ENCODE results near the gene BHLHE23. TPM values are rescaled to one million over a fixed set of nuclear protein-coding genes. Genes with fewer than 3 reads are reported as not detected.

The BHLHE23 gene
- total RNA-seq, 3 donors from 2014 or later (not counting 1 experiment from before 2014, with no cell fraction given), result not detected

DNA sequence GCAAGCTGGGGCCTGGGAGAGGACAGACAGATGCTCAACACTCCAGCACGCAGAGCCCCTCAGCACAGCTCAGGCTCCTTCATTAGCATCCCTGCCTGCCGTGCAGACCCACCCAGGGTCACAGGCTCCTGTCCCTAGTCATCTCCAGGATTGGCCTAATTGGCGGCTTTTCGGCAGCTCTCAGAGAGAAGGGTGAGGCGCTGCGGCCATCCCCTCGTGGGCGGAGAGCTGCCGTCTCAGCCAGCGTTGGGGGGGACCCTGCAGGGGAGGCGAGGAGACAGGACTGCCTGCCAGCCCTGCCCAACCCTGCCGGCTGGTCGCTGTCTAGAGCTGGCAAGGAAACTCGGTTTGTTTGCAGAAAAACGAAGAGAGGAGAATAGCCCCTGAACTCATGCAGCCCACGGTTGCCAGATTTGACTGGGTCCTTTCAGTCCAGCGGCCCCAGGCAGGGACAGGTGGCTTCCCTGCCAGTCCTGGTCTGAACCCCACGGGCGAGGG lies 26.8 kb downstream of the BHLHE23 start:
- ATAC-seq (no peak), DNase-seq (no peak)
- Mint-ChIP-seq H3K27ac (no peak overlapping the region), H3K9me3 (no peaks in the 10 kb centered on the region), H3K27me3 (ENCODE audit: low read depth in 2 of 2) (peaks cover 26 to 48% of the 10 kb centered on the region in 2 donors), H3K4me3 (no peak overlapping the region), H3K36me3 (no peaks in the 10 kb centered on the region), H3K4me1 (peaks cover 30 to 52% of the 10 kb centered on the region in 2 donors)
- no peak overlapping the region for H3K4me3 ChIP-seq (ENCODE audit: low read length)
- H3K4me1 ChIP-seq (ENCODE audit: control insufficient read depth, insufficient read depth, low read length), result peaks cover 63% of the 10 kb centered on the region
- intact Hi-C loops (cut with micrococcal nuclease), result no loop called here
- H3K27me3 ChIP-seq (ENCODE audit: control insufficient read depth, insufficient read depth, low read length), result peaks cover 52% of the 10 kb centered on the region
- 11% methylated on average over 19 of the region's 19 CpGs for WGBS (ENCODE audit: insufficient coverage)
- H3K9me3 ChIP-seq (ENCODE audit: control insufficient read depth, insufficient read depth, low read length), result no peaks in the 10 kb centered on the region
- no peaks in the 10 kb centered on the region for H3K36me3 ChIP-seq (ENCODE audit: control insufficient read depth, insufficient read depth, low read length)
- no peak overlapping the region for H3K27ac ChIP-seq (ENCODE audit: low read length)
- TF ChIP-seq, protein P1, sequence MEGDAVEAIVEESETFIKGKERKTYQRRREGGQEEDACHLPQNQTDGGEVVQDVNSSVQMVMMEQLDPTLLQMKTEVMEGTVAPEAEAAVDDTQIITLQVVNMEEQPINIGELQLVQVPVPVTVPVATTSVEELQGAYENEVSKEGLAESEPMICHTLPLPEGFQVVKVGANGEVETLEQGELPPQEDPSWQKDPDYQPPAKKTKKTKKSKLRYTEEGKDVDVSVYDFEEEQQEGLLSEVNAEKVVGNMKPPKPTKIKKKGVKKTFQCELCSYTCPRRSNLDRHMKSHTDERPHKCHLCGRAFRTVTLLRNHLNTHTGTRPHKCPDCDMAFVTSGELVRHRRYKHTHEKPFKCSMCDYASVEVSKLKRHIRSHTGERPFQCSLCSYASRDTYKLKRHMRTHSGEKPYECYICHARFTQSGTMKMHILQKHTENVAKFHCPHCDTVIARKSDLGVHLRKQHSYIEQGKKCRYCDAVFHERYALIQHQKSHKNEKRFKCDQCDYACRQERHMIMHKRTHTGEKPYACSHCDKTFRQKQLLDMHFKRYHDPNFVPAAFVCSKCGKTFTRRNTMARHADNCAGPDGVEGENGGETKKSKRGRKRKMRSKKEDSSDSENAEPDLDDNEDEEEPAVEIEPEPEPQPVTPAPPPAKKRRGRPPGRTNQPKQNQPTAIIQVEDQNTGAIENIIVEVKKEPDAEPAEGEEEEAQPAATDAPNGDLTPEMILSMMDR (IDR thresholded peaks at IDR 0.05), result no peak

DNA sequence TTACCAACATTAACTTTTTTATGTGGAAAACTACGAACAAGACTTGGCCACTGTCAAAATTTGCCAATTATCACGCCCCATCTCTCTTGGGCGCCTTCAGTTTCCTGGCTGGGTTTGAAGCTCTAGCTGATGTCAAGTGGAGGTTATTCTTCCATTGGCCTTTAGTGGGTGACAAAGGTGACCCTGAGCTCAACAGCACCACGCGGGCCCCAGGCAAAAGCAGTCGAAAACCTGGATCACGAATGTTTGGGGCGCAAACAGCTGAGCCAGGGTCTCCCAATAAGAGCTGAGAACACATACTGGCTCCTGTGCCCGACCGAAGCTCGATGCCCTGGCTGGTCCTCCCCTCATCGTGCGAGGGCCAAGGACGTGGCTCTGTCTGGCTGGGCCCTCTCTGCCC lies 27.5 kb downstream of the BHLHE23 start:
- H3K27ac ChIP-seq (ENCODE audit: low read length), result no peak overlapping the region
- H3K9me3 ChIP-seq (ENCODE audit: control insufficient read depth, insufficient read depth, low read length), result no peaks in the 10 kb centered on the region
- peaks cover 63% of the 10 kb centered on the region for H3K4me1 ChIP-seq (ENCODE audit: control insufficient read depth, insufficient read depth, low read length)
- TF ChIP-seq, protein P1 (IDR thresholded peaks at IDR 0.05), result no peak
- H3K4me3 ChIP-seq (ENCODE audit: low read length), result no peak overlapping the region
- peaks cover 26 to 50% of the 10 kb centered on the region in 2 donors for H3K27me3 Mint-ChIP-seq (ENCODE audit: low read depth in 2 of 2)
- intact Hi-C loops (cut with micrococcal nuclease), result no loop called here
- H3K36me3 Mint-ChIP-seq, result no peaks in the 10 kb centered on the region
- H3K9me3 Mint-ChIP-seq, result no peaks in the 10 kb centered on the region
- ATAC-seq, result no peak
- peaks cover 58% of the 10 kb centered on the region for H3K27me3 ChIP-seq (ENCODE audit: control insufficient read depth, insufficient read depth, low read length)
- no peaks in the 10 kb centered on the region for H3K36me3 ChIP-seq (ENCODE audit: control insufficient read depth, insufficient read depth, low read length)
- DNase-seq, result no peak
- 67% methylated on average over 14 of the region's 14 CpGs for WGBS (ENCODE audit: insufficient coverage)
- H3K4me1 Mint-ChIP-seq, result peaks cover 30 to 52% of the 10 kb centered on the region in 2 donors
- H3K27ac Mint-ChIP-seq, result no peak overlapping the region
- no peak overlapping the region for H3K4me3 Mint-ChIP-seq

DNA sequence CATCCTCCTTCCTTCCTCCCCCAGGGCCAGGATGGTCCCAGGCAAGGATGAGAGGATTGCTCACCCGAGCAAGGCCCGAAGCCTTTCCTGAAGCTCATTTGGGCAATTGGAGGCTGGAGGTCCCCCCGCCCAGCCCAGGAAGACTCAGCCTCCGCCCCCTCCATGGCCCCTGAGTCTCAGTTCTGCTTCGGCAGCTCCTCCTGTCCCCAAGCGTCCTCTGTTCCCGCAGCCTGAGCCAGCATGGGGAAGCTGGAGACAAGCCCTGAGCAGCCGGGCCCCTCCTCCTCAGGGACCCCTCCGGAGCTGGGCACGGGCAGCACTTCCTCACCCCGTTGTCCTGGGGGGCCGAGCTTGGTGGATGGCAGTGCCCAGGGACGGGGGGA lies 28.2 kb downstream of the BHLHE23 start:
- Mint-ChIP-seq H3K4me1 (peaks cover 30 to 51% of the 10 kb centered on the region in 2 donors), H3K27me3 (ENCODE audit: low read depth in 2 of 2) (peaks cover 27 to 53% of the 10 kb centered on the region in 2 donors), H3K27ac (peak overlapping the region in 1 of 2 donors; percentile 14), H3K4me3 (peak overlapping the region; percentile 35), H3K9me3 (no peaks in the 10 kb centered on the region), H3K36me3 (no peaks in the 10 kb centered on the region)
- intact Hi-C loops (cut with micrococcal nuclease), result no loop called here
- H3K27ac ChIP-seq (ENCODE audit: low read length), result no peak overlapping the region
- TF ChIP-seq, protein P1 (IDR thresholded peaks at IDR 0.05), result no peak
- no peaks in the 10 kb centered on the region for H3K9me3 ChIP-seq (ENCODE audit: control insufficient read depth, insufficient read depth, low read length)
- 15% methylated on average over 13 of the region's 13 CpGs for WGBS (ENCODE audit: insufficient coverage)
- peaks cover 64% of the 10 kb centered on the region for H3K27me3 ChIP-seq (ENCODE audit: control insufficient read depth, insufficient read depth, low read length)
- ATAC-seq (no peak), DNase-seq (no peak)
- H3K4me3 ChIP-seq (ENCODE audit: low read length), result no peak overlapping the region
- H3K4me1 ChIP-seq (ENCODE audit: control insufficient read depth, insufficient read depth, low read length), result peaks cover 63% of the 10 kb centered on the region
- H3K36me3 ChIP-seq (ENCODE audit: control insufficient read depth, insufficient read depth, low read length), result no peaks in the 10 kb centered on the region

All from natural killer cell (primary cell).